ENCODE results near the gene ATAD5. TPM values are rescaled to one million over a fixed set of nuclear protein-coding genes. Genes with fewer than 3 reads are reported as not detected.
"Not testable (repeated sequence)": the region's sequence is repeated elsewhere in the genome, so short reads cannot be mapped to it uniquely, and the experiment has no call there.

Gene ATAD5
- total RNA-seq, 4 donors from 2014 or later, result 2.5 to 6.7 (median 3.3) TPM

DNA sequence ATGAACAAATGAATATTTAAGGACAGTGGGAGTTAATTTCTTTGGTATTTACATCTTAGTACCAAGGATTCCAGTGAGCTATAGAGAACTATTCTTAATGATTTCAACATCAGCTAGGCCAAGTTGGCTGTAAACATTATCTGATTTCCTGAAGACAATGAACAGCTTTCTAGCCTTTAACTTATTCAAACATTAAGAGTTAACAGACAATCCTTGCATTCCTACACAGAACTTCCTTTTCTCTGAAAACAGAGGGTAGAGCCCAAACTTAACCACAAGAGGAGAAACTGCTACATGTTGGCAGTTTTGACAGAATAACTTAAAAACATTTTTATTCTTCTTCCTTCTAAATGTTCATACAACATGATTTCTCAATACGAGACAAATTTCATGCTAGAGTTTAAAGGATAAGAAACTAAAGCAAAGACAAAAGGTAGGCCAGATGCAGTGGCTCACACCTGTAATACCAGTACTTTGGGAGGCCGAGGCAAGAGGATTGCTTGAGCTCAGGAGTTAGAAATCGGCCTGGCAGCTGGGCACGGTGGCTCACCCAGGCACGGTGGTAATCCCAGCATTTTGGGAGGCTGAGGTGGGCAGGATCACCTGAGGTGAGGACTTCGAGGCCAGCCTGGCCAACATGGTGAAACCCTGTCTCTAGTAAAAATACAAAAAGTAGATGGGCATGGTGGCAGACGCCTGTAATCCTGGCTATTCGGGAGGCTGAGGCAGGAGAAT is 11.6 kb upstream of the ATAD5 start:
- TF ChIP-seq, protein P1, sequence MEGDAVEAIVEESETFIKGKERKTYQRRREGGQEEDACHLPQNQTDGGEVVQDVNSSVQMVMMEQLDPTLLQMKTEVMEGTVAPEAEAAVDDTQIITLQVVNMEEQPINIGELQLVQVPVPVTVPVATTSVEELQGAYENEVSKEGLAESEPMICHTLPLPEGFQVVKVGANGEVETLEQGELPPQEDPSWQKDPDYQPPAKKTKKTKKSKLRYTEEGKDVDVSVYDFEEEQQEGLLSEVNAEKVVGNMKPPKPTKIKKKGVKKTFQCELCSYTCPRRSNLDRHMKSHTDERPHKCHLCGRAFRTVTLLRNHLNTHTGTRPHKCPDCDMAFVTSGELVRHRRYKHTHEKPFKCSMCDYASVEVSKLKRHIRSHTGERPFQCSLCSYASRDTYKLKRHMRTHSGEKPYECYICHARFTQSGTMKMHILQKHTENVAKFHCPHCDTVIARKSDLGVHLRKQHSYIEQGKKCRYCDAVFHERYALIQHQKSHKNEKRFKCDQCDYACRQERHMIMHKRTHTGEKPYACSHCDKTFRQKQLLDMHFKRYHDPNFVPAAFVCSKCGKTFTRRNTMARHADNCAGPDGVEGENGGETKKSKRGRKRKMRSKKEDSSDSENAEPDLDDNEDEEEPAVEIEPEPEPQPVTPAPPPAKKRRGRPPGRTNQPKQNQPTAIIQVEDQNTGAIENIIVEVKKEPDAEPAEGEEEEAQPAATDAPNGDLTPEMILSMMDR (IDR thresholded peaks at IDR 0.05), result no peak
- TF ChIP-seq POLR2A (IDR thresholded peaks at IDR 0.05), result no peak
- H3K36me3 ChIP-seq, result peaks cover 0 to 7% (median 0%) of the 10 kb centered on the region in 3 donors
- H3K27me3 ChIP-seq, result no peaks in the 10 kb centered on the region
- H3K4me1 ChIP-seq, result peaks cover 4 to 55% (median 10%) of the 10 kb centered on the region in 3 donors
- no peak for DNase-seq
- no peaks in the 10 kb centered on the region for H3K9me3 ChIP-seq
- peak overlapping the region in 2 of 4 donors; percentile 10 to 74 for H3K27ac ChIP-seq
- H3K4me3 ChIP-seq, result no peak overlapping the region
- WGBS, 2 donors, result 65 to 69% methylated on average over 8 of the region's 8 CpGs
- intact Hi-C loops (cut with DNase I), result no loop called here

DNA sequence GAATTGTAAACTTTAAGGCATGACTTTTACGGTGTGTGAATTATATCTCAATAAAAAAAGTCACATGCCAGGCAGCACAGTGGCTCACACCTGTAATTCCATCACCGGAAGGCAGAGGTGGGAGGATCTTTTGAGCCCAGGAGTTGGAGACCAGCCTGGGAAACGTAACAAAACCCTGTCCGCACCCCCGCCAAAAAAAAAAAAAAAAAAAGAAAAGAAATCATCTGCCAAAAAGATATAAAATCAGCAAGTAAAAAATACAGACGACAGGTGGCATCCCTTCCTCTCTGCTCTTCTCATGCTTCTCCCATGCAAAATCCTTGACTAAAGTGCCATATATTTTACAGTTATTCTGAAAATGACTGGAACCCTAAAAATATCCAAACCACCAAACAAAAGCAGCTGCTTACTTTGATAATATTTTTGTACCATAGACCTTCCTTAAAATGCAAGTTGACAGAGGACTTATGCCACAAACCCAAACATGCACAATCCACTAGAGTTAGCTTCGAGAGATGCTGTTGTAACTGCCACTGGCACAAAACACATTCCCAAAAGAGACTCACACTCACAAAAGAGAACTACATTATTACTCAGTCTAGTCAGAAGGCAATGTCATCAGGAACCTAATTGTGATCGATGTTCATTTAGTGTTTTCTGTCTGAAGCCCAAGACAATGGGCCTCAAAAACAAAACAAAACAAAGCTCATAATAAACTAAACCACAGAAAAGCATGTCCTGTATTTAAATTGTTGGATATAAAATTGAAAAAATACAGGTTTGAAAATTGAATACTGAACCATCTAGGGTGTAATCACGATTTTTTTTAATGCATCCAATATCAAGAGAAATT is 9.7 kb upstream of the ATAD5 start:
- H3K27me3 ChIP-seq, result no peaks in the 10 kb centered on the region
- H3K36me3 ChIP-seq, result peaks cover 0 to 7% (median 0%) of the 10 kb centered on the region in 3 donors
- no peak for DNase-seq
- peaks cover 12 to 71% (median 16%) of the 10 kb centered on the region in 3 donors for H3K4me1 ChIP-seq
- peak overlapping the region in 1 of 4 donors; percentile 91 for H3K27ac ChIP-seq
- no peak for TF ChIP-seq POLR2A (IDR thresholded peaks at IDR 0.05)
- TF ChIP-seq, protein P1 (IDR thresholded peaks at IDR 0.05), result peak in 2 of 6 experiments; percentile 6 to 9
- 28 to 29% methylated on average over 8 to 9 of the region's 9 CpGs for WGBS, 2 donors
- H3K9me3 ChIP-seq, result no peaks in the 10 kb centered on the region
- H3K4me3 ChIP-seq, result peak overlapping the region in 2 of 4 donors; percentile 90 to 97
- intact Hi-C loops (cut with DNase I), result no loop called here

DNA sequence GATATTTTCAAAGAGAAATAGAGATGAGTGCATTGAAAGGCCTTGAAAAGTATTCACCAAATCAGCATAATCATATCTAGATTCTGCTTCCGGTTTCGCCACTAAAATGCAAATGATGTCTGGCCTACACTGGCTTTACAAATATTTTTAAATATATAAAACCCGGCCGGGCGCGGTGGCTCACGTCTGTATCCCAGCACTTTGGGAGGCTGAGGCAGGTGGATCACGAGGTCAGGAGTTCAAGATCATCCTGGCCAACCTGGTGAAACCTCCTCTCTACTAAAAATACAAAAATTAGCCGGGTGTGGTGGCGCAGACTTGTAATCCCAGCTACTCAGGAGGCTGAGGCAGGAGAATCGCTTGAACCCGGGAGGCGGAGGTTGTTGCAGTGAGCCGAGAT is 8.8 kb upstream of the ATAD5 start:
- peak overlapping the region in 3 of 4 donors; percentile 17 to 95 (median 91) for H3K27ac ChIP-seq
- H3K9me3 ChIP-seq; H3K36me3 ChIP-seq; H3K27me3 ChIP-seq; intact Hi-C loops (cut with DNase I); DNase-seq: not testable (repeated sequence)
- 56 to 68% methylated on average over 13 to 14 of the region's 14 CpGs for WGBS, 2 donors
- peaks cover 12 to 71% (median 16%) of the 10 kb centered on the region in 3 donors for H3K4me1 ChIP-seq
- peak overlapping the region in 3 of 4 donors; percentile 90 to 97 (median 92) for H3K4me3 ChIP-seq

GRCh38 chr17:30823421-30823820 is 8.3 kb upstream of the ATAD5 start:
- Histone ChIP-seq H3K27me3 (no peaks in the 10 kb centered on the region), H3K36me3 (peaks cover 0 to 7% (median 0%) of the 10 kb centered on the region in 3 donors), H3K4me1 (peaks cover 12 to 71% (median 16%) of the 10 kb centered on the region in 3 donors), H3K9me3 (no peaks in the 10 kb centered on the region), H3K27ac (peak overlapping the region in 3 of 4 donors; percentile 17 to 95 (median 91)), H3K4me3 (peak overlapping the region; percentile 90 to 97 (median 93))
- no peak for DNase-seq
- WGBS, 2 donors, result 24 to 38% methylated on average over 7 of the region's 7 CpGs
- intact Hi-C loops (cut with DNase I), result no loop called here
- TF ChIP-seq, protein P1 (IDR thresholded peaks at IDR 0.05), result no peak
- no peak for TF ChIP-seq POLR2A (IDR thresholded peaks at IDR 0.05)

- Histone ChIP-seq H3K27me3 (no peaks in the 10 kb centered on the region), H3K4me1 (peaks cover 12 to 69% (median 16%) of the 10 kb centered on the region in 3 donors), H3K9me3 (no peaks in the 10 kb centered on the region), H3K36me3 (peaks cover 0 to 3% (median 0%) of the 10 kb centered on the region in 3 donors), H3K4me3 (peak overlapping the region; percentile 90 to 97 (median 93)), H3K27ac (peak overlapping the region; percentile 91 to 95 (median 93))
- intact Hi-C loops (cut with DNase I), result no loop called here
- 0 to 3% methylated on average over 11 of the region's 11 CpGs for WGBS, 2 donors
- DNase-seq, result no peak
- TF ChIP-seq POLR2A (IDR thresholded peaks at IDR 0.05), result no peak
- TF ChIP-seq, protein P1 (IDR thresholded peaks at IDR 0.05), result no peak
Measured at GRCh38 chr17:30824002-30824355, 7.8 kb upstream of the ATAD5 start.
